GM12878 (cell line): ENCODE data around the gene EIF3D. TPM values are rescaled to one million over a fixed set of nuclear protein-coding genes. Genes with fewer than 3 reads are reported as not detected.

Experiments
- ATAC-seq: fragments of 200-7000 bp; cut with Tn5 transposase; 3 replicates; pipeline ENCODE4 v1.9.1; 2020; ENCODE audit warnings: mild to moderate bottlenecking, moderate library complexity
- BruUV-seq: library from RNA; stranded (reverse); fragments of 400-500 nt; replicated peaks from 2 replicates; lab custom pipeline; 2021; lab: Mats Ljungman, UMichigan
- CTCF ChIA-PET: fragments of 300-600 bp; sonication (Branson Sonifier 250); formaldehyde crosslinking; extraction: SDS; loops from one replicate; lab custom pipeline; 2021; ENCODE audit warnings: inconsistent platforms; lab: Yijun Ruan, JAX
- POLR2A ChIA-PET: fragments of 350-600 bp; formaldehyde crosslinking; extraction: SDS; loops from one replicate; lab custom pipeline; 2021; ENCODE audit warnings: inconsistent platforms; lab: Charles Lee
- RAD21 ChIA-PET: fragments of 300-600 bp; sonication (Branson Sonifier 250); formaldehyde crosslinking; loops from one replicate; lab custom pipeline; 2023; ENCODE audit warnings: antibody characterized with exemption; ENCODE audit not compliant: unreplicated experiment; lab: Charles Lee
- SMC1A ChIA-PET: fragments of 300-600 bp; sonication (Branson Sonifier 250); formaldehyde crosslinking; loops from one replicate; lab custom pipeline; 2023; ENCODE audit not compliant: unreplicated experiment, uncharacterized antibody; lab: Charles Lee
- DNase-seq: peaks from one replicate; pipeline ENCODE4 v3.0.0-alpha.2; 2011; ENCODE audit warnings: low read depth, low spot score
- FAIRE-seq: peaks from 3 replicates; lab custom pipeline; 2011; peaks lifted over from hg19 to GRCh38; lab: Jason Lieb, UNC
- H2AFZ ChIP-seq: 2 replicates; pipeline ENCODE4 v1.6.0; 2011; ENCODE audit warnings: low read depth, low read length, control low read depth; ENCODE audit not compliant: control insufficient read depth
- H3K27ac ChIP-seq: 2 replicates; pipeline ENCODE4 v1.5.1; 2011; ENCODE audit warnings: control low read depth; ENCODE audit not compliant: control insufficient read depth, insufficient read depth
- H3K27me3 ChIP-seq, 2 experiments: replicated peaks in 1 of 2; 2 replicates each; pipeline versions ENCODE4 v1.6.0 to v1.6.1; 2011; ENCODE audit warnings: low read length in 1 of 2; ENCODE audit not compliant: control insufficient read depth in 2 of 2, insufficient read depth in 2 of 2
- H3K36me3 ChIP-seq, 2 experiments: 2 replicates each; pipeline ENCODE4 v1.5.1; 2011; ENCODE audit warnings: low read length in 1 of 2; ENCODE audit not compliant: control insufficient read depth in 2 of 2, insufficient read depth in 2 of 2
- H3K4me1 ChIP-seq: 2 replicates; pipeline ENCODE4 v1.6.1; 2011; ENCODE audit warnings: mild to moderate bottlenecking, low read length, moderate library complexity, mixed read lengths; ENCODE audit not compliant: control insufficient read depth, insufficient read depth
- H3K4me2 ChIP-seq: 2 replicates; pipeline ENCODE4 v1.6.0; 2011; ENCODE audit warnings: control low read depth; ENCODE audit not compliant: control insufficient read depth, insufficient read depth
- H3K4me3 ChIP-seq: fragments of 200-600 bp; sonication (generic); 2 replicates; pipeline ENCODE4 v1.5.1; 2016
- H3K79me2 ChIP-seq: 2 replicates; pipeline ENCODE4 v1.6.0; 2011; ENCODE audit warnings: low read length; ENCODE audit not compliant: control insufficient read depth, insufficient read depth
- H3K9ac ChIP-seq: 2 replicates; pipeline ENCODE4 v1.8.0; 2011; ENCODE audit warnings: low read length, control low read depth, mixed read lengths; ENCODE audit not compliant: control insufficient read depth, insufficient read depth
- H3K9me3 ChIP-seq: replicated peaks from 3 replicates; pipeline ENCODE4 v1.5.1; 2011; ENCODE audit warnings: mild to moderate bottlenecking, low read length; ENCODE audit not compliant: control insufficient read depth, insufficient read depth
- H4K20me1 ChIP-seq: 2 replicates; pipeline ENCODE4 v1.6.0; 2011; ENCODE audit not compliant: control insufficient read depth, insufficient read depth
- NFIC ChIP-seq: IDR thresholded peaks from 2 replicates; pipeline ENCODE4 v1.6.1; 2012; ENCODE audit warnings: low read depth, mild to moderate bottlenecking, inconsistent platforms, low read length, moderate library complexity
- POLR2A ChIP-seq: IDR thresholded peaks from 2 replicates; pipeline ENCODE4 v1.6.1; 2011; ENCODE audit warnings: low read depth, mild to moderate bottlenecking, low read length
- POU2F2 ChIP-seq: IDR thresholded peaks from 3 replicates; pipeline ENCODE4 v1.6.1; 2011; ENCODE audit warnings: low read depth, mild to moderate bottlenecking, low read length, borderline replicate concordance
- WGBS: methylation state at CpG from one replicate; pipeline ENCODE4 v1.1.6; 2016; ENCODE audit warnings: low lambda C conversion rate; ENCODE audit not compliant: insufficient replicate concordance, insufficient coverage; ENCODE audit errors: missing lambda C conversion rate; 5-methylcytosine and 5-hydroxymethylcytosine counted together
- in situ Hi-C: fragments of 300-500 bp; cut with MboI; formaldehyde crosslinking; loops from 9 replicates; pipeline ENCODE4 v1.14.3; 2018; ENCODE audit warnings: mixed read lengths
- intact Hi-C: fragments of 100-400 bp; cut with micrococcal nuclease; formaldehyde crosslinking; loops from one replicate; pipeline ENCODE4 v1.14.2; 2022; ENCODE audit not compliant: unreplicated experiment
- polyA plus RNA-seq, 11 experiments: library from polyadenylated mRNA; depleted of rRNA in 4 of 11; unstranded in 6 of 11; stranded (reverse) in 5 of 11; fragments of >200 nt; fragmentation: Nextera tagmentation in 4 of 11; fragmentation: Illumina TruSeq in 1 of 11; extraction: Ambion mirVana in 4 of 11; extraction: Trizol in 1 of 11; gene quantifications; 1 replicate in 1 of 11; 2 replicates in 10 of 11; pipeline versions ENCODE4 v1.2.1 to v1.2.3, GENCODE V29; 2011 to 2016; ENCODE audit warnings: inconsistent platforms in 2 of 11, missing spikeins in 2 of 11, low read depth in 1 of 11
- total RNA-seq, 4 experiments: library from RNA; depleted of rRNA in 3 of 4; stranded (reverse); fragments of >200 nt in 3 of 4; fragmentation: Illumina TruSeq in 1 of 4; extraction: Trizol in 1 of 4; gene quantifications; 2 replicates each; pipeline versions ENCODE4 v1.2.1 to v1.2.3, GENCODE V29; 2013 to 2021
- TF ChIP-seq, protein P1 (sequence below): IDR thresholded peaks from 2 replicates; pipeline ENCODE4 v1.6.1; 2011; ENCODE audit warnings: low read depth, mild to moderate bottlenecking, low read length, moderate library complexity, borderline replicate concordance; ENCODE audit errors: extremely low read depth

The EIF3D gene
- total and polyA plus RNA-seq, 10 of the 15 experiments (the other 5 are each of a cell fraction or from before 2014, with no cell fraction given) = 240 to 558 (median 420) TPM

DNA sequence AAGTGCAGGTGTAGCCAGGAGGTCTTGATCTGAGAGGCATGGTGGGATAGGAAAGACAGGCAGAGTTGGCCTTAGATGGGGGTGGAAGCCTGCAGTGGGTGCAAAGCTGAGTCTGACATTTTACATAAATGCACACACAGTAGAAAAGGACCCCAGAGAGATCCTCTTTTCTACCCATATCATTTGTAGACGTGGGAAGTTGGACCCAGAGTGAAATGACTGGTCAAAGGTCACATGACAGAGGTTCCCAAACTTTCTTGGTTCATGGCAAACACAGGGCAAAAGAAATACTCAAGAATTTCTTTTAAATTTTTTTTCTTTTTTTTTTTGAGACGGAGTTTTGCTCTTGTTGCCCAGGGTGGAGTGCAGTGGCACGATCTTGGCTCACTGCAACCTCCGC lies 16.0 kb downstream of the EIF3D start (continued):
- TF ChIP-seq NFIC = no peak

- Histone ChIP-seq H3K79me2 (no peaks in the 10 kb centered on the region), H3K4me2 (no peak overlapping the region), H3K9me3 (no peaks in the 10 kb centered on the region), H2AFZ (no peak overlapping the region), H4K20me1 (no peaks in the 10 kb centered on the region; the same call in 1 of the 2 replicates), H3K27me3 (no peaks in the 10 kb centered on the region), H3K9ac (no peak overlapping the region), H3K4me3 (no peak overlapping the region), H3K4me1 (peaks cover under 1% of the 10 kb centered on the region), H3K36me3 (peaks cover 41 to 44% of the 10 kb centered on the region in 2 experiments)
- intact Hi-C loops (no loop called here), in situ Hi-C loops (loop anchor here (25.0 kb wide), 1 partner anchor 1100 kb away; the partner anchor contains the start of gene MCM5)
- BruUV-seq = no TSS peak
- FAIRE-seq (no peak), DNase-seq (no peak), ATAC-seq (no peak)
- RAD21 ChIA-PET = no interaction called here
- 98% methylated on average over 8 of the region's 8 CpGs for WGBS
- TF ChIP-seq, protein P1, sequence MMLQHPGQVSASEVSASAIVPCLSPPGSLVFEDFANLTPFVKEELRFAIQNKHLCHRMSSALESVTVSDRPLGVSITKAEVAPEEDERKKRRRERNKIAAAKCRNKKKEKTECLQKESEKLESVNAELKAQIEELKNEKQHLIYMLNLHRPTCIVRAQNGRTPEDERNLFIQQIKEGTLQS = no peak
- TF ChIP-seq POU2F2 = no peak
- peak; percentile 56 for TF ChIP-seq POLR2A
- TF ChIP-seq, all 136 proteins: peak for 1
- POLR2A ChIA-PET = interaction anchor here (0.5 kb wide), 1 partner anchor 25 kb away, joined by 3 read pairs; no protein-coding TSS in a partner anchor
- CTCF ChIA-PET = interaction anchor here (2.0 kb wide), 1 partner anchor 11 kb away, joined by 5 read pairs; no protein-coding TSS in a partner anchor
- H3K27ac ChIP-seq = no peak overlapping the region
- SMC1A ChIA-PET = no interaction called here
These were observed 16.6 kb downstream of the EIF3D start for GRCh38 chr22:36512333-36512732.
